Fibroblast of skin of left quadriceps (primary cell): ENCODE measurements around the gene CALCOCO2.
A peak's percentile ranks its signal among the peaks of the same experiment; 100 is the strongest.
"Not testable (repeated sequence)": the region's sequence is repeated elsewhere in the genome, so short reads cannot be mapped to it uniquely, and the experiment has no call there.

Experiments
- DNase-seq, 2 experiments: peaks; one replicate each; pipeline ENCODE4 v3.0.0-alpha.2; 2013; ENCODE audit warnings: low read depth in 2 of 2

Gene CALCOCO2

DNA sequence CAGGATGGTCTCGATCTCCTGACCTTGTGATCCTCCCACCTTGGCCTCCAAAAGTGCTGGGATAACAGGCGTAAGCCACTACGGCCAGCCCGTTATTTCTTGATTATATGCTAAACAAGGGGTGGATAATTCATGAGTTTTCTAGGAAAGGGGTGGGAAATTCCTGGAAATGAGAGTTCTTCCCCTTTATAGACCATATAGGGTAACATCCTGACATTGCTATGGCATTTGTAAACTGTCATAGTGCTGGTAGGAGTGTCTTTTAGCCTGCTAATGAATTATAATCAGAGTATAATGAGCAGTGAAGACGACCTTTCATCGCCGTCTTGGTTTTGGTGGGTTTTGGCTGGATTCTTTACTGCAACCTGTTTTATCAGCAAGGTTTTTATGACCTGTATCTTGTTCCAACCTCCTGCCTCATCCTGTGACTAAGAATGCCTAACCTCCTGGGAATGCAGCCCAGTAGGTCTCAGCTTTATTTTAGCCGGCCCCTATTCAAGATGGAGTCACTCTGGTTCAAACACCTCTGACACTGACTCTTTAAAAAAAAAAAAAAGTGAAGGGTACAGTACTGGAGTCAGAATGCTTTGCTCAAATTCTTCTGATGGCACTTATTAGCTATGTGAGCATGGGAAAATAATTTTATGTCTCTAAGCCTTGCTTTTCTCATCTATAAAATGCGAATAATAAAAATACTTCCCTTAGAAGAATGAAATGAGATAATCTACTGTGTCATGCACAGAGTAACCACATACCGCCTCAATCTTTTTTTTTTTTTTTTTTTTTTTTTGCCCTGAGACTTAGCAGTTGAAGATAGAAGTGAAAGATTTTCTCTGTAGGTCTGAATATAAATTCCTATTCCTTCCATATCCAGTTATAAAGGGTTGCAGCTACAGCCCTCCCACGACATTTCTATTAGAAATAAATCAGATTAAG, 5.1 kb upstream of the CALCOCO2 start:
- DNase-seq, result no peak

DNA sequence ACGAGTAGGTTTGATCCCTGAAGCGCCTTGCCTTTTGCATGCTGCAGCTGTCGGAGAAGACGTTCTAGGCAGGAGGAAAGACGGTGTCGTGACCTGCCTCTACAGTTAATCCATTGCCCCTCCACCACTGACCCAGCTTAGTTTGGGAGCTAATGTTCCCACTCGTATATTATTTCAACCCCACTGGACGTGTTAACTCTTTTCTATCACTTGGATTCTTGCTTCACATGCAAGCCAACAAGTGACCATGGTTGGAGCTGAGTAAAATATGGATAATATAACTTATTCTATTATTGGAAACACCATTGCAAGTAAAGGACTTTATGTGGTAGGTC, 681 bp downstream of the CALCOCO2 start:
- DNase-seq, result no peak

GRCh38 chr17:48834973-48835372, 4.1 kb downstream of the CALCOCO2 start:
- no peak for DNase-seq

GRCh38 chr17:48835971-48836370, 5.1 kb downstream of the CALCOCO2 start:
- DNase-seq, result no peak

DNA sequence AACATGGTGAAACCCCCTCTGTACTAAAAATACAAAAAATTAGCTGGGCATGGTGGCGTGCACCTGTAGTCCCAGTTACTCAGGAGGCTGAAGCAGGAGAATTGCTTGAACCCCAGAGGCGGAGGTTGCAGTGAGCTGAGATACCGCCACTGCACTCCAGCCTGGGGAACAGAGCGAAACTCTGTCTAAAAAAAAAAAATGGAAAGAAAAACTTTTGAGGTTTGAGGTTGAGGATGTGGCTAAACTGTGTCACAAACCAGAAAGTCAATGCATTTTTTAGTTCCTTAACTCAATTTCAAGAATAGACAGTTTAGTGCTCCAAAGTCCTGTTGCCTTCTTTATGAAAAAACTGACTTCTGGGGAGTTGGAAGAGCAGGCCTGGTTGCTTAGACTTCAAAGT, 6.6 kb downstream of the CALCOCO2 start:
- DNase-seq, result not testable (repeated sequence)

- DNase-seq, result no peak
Observed at GRCh38 chr17:48840441-48840840, 9.6 kb downstream of the CALCOCO2 start.

- DNase-seq, result peak in 1 of 2 experiments; percentile 37
Observed at GRCh38 chr17:48841395-48841831, 10.6 kb downstream of the CALCOCO2 start.

GRCh38 chr17:48842746-48843145, 11.9 kb downstream of the CALCOCO2 start:
- no peak for DNase-seq

- no peak for DNase-seq
Observed at GRCh38 chr17:48843187-48843900, 12.5 kb downstream of the CALCOCO2 start.

DNA sequence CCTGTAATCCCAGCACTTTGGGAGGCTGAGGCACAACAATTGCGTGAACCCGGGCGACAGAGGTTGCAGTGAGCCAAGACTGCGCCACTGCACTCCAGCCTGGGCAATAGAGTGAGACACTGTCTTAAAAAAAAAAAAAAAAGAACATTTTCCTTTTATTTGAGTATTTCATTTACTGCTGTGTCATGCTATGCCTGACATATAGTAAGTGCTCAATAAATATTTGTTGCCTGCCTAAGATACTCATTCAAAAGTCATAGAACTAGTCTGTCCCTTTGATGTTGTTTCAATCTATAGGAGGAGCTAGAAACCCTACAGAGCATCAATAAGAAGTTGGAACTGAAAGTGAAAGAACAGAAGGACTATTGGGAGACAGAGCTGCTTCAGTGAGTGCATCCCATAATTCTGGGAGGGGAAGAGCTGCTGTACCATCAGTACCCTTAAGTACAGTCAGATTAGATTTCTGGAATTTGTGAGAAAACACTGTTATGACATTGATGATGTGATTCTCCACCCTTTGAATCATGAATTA, 20.0 kb downstream of the CALCOCO2 start:
- no peak for DNase-seq

DNA sequence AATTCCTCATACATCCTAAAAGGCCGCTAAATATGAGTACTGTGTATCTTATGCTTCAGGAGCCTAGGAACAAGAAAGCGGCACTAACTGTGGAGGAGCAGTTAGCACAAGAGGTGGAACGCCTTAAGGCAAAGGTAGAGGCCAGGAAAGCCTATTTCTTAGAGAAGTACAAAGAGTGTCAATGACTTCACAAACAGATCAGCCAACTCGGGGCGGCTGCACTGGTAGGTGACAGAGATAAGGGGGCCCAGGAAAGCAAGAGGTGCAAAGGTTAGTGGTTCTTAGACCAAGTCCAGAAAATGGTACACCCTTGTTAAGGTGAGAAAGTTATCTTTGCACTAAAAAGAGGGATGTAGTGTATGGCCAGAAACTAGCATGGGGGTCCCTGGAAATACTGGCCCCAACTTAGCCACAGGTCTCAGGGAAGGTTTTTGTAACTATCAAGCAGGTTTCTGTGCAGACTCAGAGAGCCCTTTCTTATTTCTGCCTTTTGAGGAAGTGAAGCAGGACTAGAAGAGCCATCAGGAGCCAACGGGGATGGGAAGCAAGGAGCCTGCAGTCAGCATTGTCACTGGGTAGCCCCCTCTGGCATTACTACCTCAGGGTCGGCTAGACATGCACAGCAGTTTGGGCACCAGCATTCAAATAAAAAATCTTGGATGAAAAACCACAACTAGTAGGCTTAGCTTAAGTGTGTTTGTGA, 24.1 kb downstream of the CALCOCO2 start:
- no peak for DNase-seq

GRCh38 chr17:48856122-48856821, 25.4 kb downstream of the CALCOCO2 start:
- no peak for DNase-seq

- no peak for DNase-seq
Observed at GRCh38 chr17:48860034-48860433, 29.2 kb downstream of the CALCOCO2 start.

- no peak for DNase-seq
Observed at GRCh38 chr17:48860456-48860855, 29.6 kb downstream of the CALCOCO2 start.

DNA sequence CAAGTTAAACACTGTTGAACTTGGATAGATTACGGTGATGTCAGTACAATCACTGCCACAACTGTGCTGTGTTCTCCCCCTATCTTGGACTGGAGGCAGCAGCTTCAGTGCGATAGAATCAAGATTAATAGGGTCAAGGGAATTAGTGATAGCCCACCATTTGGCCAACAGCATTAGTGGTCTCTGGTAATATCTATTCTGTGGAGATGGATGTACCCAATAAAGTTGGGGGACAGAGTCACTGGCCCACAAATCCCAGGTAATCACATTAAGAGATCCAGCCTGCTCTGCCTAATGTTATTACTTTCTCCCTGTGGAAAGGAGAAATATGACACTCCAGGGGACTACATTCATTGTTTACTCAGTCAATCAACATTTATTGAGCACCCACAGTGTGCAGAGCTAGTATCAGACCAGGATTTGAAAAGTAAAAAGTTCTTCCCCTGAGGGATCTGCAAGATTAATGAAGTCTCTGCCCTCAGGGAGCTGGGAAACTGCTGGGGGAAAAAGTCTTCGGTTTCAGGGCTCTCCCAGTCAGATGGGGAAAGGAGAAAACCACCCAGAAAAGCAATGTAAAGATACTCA, 38.2 kb downstream of the CALCOCO2 start:
- DNase-seq, result no peak

- no peak for DNase-seq
Observed at GRCh38 chr17:48869821-48870318, 39.0 kb downstream of the CALCOCO2 start.

- no peak for DNase-seq
Observed at GRCh38 chr17:48871035-48871550, 40.3 kb downstream of the CALCOCO2 start.

DNA sequence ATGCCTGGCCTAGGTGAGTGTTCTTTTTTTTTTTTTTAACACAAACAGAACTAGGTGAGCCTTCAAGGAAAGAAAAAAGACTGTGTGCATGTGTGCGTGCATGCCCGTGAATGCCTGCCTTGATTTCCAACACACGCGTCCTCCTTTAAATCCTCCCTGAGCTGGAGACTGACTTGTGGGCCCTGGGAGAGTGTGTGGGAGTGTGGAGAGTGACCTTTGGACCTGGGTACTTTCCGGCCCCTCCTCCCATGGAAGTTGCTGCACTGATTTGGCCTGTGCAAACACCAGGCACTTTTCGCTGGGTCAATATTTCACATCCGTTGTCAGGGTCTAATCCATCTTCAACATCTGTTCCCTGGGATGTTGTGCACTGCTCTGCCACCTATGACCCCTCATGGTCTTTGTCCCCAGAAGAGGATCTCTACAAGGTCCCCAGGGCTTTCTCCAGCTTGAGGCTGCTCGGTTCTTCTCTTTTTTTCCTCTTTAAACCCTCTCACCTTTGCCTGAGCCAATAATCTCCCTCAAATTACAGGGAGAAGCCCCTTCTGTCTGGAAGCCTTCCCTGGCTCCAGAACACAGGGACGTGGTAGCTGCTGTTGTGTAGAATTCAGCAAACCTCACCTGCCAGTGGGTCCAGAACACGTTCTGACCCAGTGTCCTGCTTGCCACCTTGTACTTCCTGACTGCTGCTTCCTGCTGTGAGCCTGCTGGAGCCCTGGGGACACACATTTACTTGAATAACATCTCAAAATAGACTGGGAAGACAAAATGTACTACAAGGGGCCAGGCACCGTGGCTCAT, 40.9 kb downstream of the CALCOCO2 start:
- DNase-seq, result no peak

- not testable (repeated sequence) for DNase-seq
Observed at GRCh38 chr17:48872409-48872808, 41.6 kb downstream of the CALCOCO2 start.

DNA sequence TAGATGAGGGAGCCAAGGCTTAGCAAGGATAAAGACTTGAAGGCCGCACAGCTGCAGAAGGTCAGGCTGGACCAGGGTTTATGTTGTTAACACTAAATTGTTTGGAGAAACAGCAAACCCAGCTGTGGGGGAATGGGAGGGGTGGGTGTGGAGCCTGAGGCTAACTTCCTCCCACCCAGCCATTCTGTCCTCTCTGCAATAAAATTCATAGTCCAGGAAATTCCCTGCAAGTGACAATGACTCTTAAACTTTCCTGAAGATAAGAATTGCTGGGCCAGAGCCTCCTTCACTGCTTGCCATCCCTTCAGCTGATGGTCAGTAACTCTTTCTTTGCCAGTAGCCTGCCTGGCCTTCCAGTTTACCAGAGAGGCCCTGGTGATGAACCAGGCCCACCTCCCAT, 42.4 kb downstream of the CALCOCO2 start:
- DNase-seq, result no peak
